ENCODE results near the gene CLEC16A. TPM values are rescaled to one million over a fixed set of nuclear protein-coding genes. Genes with fewer than 3 reads are reported as not detected.

Gene CLEC16A
- total RNA-seq, 4 donors from 2014 or later = 38.2 to 153 (median 92.7) TPM

DNA sequence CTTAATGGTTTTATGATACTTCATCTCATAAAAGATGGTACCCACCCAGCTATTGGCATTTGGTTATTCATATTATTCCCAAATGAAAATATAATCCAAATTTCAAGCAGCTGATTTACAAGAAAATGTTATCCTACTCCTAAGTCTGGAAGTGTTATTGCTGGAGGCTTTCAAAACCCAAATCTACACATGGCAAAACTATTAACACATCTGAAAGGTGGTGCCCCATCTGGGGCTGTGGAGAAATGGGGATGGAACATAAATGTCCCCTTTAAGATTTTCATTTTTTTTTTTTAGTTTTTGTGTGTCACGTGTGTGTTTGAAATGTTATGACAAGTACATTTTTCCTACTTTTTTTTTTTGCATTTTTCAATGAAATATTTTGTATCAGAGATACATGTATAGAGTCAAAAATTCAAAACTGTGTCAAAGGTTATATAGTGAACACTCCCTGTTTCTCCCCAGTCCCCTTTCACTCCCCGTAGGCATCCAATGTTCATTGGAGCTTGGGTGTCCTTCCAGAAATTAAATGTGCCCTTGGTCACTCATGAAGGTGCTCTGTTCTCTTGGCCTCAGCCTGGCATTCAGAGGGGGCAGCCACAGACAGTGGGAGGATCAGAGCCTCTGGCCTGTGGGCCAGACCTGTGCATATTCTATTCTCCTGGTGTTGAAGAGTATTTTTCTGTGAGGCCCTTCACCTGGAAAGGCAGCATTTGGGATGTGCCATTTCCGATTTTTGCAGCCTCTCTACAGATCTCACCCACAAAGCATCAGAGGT, 79.1 kb downstream of the CLEC16A start:
- Histone ChIP-seq H3K36me3 (peaks cover 0 to 37% (median 6%) of the 10 kb centered on the region in 4 donors), H3K27ac (no peak overlapping the region), H3K4me1 (peaks cover 0 to 17% (median 8%) of the 10 kb centered on the region in 4 donors), H3K9me3 (no peaks in the 10 kb centered on the region), H3K4me3 (no peak overlapping the region), H3K27me3 (no peaks in the 10 kb centered on the region)
- in situ Hi-C loops (cut with MboI; ENCODE audit: low pct_ligation_motif_present in 1 of 4, low pct_unique_long_range_greater_than_20kb in 1 of 4, low sequenced_read_pairs in 3 of 4) = no loop called here
- no peak for TF ChIP-seq POLR2AphosphoS5 (IDR thresholded peaks at IDR 0.05)
- no peak for TF ChIP-seq EP300 (IDR thresholded peaks at IDR 0.05; ENCODE audit: low read depth)
- TF ChIP-seq, protein P1, sequence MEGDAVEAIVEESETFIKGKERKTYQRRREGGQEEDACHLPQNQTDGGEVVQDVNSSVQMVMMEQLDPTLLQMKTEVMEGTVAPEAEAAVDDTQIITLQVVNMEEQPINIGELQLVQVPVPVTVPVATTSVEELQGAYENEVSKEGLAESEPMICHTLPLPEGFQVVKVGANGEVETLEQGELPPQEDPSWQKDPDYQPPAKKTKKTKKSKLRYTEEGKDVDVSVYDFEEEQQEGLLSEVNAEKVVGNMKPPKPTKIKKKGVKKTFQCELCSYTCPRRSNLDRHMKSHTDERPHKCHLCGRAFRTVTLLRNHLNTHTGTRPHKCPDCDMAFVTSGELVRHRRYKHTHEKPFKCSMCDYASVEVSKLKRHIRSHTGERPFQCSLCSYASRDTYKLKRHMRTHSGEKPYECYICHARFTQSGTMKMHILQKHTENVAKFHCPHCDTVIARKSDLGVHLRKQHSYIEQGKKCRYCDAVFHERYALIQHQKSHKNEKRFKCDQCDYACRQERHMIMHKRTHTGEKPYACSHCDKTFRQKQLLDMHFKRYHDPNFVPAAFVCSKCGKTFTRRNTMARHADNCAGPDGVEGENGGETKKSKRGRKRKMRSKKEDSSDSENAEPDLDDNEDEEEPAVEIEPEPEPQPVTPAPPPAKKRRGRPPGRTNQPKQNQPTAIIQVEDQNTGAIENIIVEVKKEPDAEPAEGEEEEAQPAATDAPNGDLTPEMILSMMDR (IDR thresholded peaks at IDR 0.05) = no peak
- DNase-seq = no peak
- 67 to 80% methylated on average over 2 to 3 of the region's 3 CpGs for WGBS, 2 donors (ENCODE audit: low coverage in 1 of 2)
- intact Hi-C loops (cut with DNase I; ENCODE audit: low total_unique reads) = no loop called here

DNA sequence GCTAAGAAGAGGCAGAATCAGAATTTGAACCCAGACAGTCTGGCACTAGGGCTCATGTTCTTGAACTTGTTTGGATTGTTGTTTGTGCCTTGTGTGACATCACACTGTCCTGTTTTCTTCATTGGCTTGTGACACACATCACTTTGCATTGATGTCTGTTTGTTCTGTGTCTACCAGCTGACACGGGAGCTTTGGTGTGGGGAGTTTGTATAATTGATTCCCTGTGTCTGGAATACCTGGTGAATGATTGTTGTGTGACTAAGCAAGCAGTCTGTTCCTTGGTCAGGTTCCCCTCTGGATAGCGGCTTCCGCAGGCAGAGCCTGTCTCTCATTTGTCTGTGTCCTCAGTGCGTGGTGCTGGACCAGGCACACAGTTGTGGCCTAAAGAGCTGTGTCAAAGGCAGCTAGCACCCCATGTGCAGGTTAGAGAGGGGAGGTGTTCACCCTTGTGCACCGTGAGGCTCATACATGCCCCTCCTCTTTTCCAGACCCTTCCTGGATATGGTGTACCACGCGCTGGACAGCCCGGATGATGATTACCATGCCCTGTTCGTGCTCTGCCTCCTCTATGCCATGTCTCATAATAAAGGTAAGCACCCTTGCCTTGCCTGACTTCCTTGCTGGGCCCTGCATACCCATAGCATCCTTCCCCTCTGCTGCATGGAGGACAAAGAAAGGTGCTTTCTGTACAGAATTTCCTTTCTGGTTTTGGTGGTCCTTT, 80.1 kb downstream of the CLEC16A start:
- 90% methylated on average over 9 of the region's 9 CpGs; no CpG with 5 or more reads in 1 of the 2 donors for WGBS, 2 donors (ENCODE audit: low coverage in 1 of 2)
- H3K36me3 ChIP-seq = peaks cover 0 to 42% (median 6%) of the 10 kb centered on the region in 4 donors
- intact Hi-C loops (cut with DNase I; ENCODE audit: low total_unique reads) = no loop called here

DNA sequence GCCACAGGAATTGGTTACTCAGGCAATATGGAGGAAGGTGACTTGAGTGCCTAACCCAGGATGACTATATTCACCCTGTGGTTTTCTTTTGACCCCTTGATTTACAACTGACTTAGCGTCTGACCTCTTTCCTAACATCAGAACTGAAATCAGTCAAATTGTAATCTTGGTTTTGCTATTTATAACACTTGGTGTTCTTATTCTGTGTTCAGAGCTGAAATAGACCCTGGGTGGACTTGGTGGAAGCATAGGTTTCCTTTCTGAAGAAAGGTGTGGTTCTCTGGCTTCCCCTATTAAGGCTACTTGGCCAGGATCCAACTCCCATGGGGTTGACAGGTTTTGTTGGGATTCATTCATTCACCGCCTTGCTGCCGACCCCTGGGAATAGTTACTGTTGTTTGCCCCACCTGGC, 80.8 kb downstream of the CLEC16A start:
- 90 to 94% methylated on average over 3 of the region's 3 CpGs for WGBS, 2 donors (ENCODE audit: low coverage in 1 of 2)
- Histone ChIP-seq H3K4me1 (peaks cover 0 to 11% (median 5%) of the 10 kb centered on the region in 4 donors), H3K9me3 (no peaks in the 10 kb centered on the region), H3K36me3 (peaks cover 0 to 42% (median 6%) of the 10 kb centered on the region in 4 donors), H3K27ac (no peak overlapping the region), H3K27me3 (no peaks in the 10 kb centered on the region), H3K4me3 (no peak overlapping the region)
- intact Hi-C loops (cut with DNase I; ENCODE audit: low total_unique reads) = no loop called here
- no peak for DNase-seq
- in situ Hi-C loops (cut with MboI; ENCODE audit: low pct_ligation_motif_present in 1 of 4, low pct_unique_long_range_greater_than_20kb in 1 of 4, low sequenced_read_pairs in 3 of 4) = no loop called here
- TF ChIP-seq EP300 (IDR thresholded peaks at IDR 0.05; ENCODE audit: low read depth) (no peak), POLR2A (IDR thresholded peaks at IDR 0.05) (no peak), POLR2AphosphoS5 (IDR thresholded peaks at IDR 0.05) (no peak)
- TF ChIP-seq, protein P1 (IDR thresholded peaks at IDR 0.05) = no peak

More for the DNA sequence above, 80.1 kb downstream of the CLEC16A start:
- no peak for DNase-seq
- in situ Hi-C loops (cut with MboI; ENCODE audit: low pct_ligation_motif_present in 1 of 4, low pct_unique_long_range_greater_than_20kb in 1 of 4, low sequenced_read_pairs in 3 of 4) = no loop called here
- Histone ChIP-seq H3K27me3 (no peaks in the 10 kb centered on the region), H3K4me1 (peaks cover 0 to 11% (median 5%) of the 10 kb centered on the region in 4 donors), H3K9me3 (no peaks in the 10 kb centered on the region), H3K4me3 (no peak overlapping the region), H3K27ac (no peak overlapping the region)
- TF ChIP-seq EP300 (IDR thresholded peaks at IDR 0.05; ENCODE audit: low read depth) = no peak
- no peak for TF ChIP-seq POLR2A (IDR thresholded peaks at IDR 0.05)

DNA sequence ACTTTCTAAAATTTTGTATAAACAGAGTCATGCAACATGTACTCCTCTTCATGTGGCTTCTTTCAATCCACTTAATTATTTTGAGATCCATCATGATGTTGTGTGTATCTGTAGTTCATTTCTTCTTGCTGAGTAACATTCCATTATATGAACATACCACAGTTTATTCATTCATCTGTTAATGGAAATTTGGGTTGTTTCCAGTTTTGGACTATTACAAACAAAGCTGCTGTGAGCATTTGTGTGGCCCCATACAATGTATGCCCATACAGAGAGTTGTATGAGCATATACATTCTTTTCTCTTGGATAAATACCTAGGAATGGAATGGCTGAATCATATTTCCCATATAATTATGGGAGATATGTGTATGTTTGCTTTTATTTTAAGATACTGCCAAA, 85.6 kb downstream of the CLEC16A start:
- peaks cover 0 to 39% (median 6%) of the 10 kb centered on the region in 4 donors for H3K36me3 ChIP-seq

More for the DNA sequence above, 85.6 kb downstream of the CLEC16A start:
- in situ Hi-C loops (cut with MboI; ENCODE audit: low pct_ligation_motif_present in 1 of 4, low pct_unique_long_range_greater_than_20kb in 1 of 4, low sequenced_read_pairs in 3 of 4) (no loop called here), intact Hi-C loops (cut with DNase I; ENCODE audit: low total_unique reads) (no loop called here)
- DNase-seq = no peak
- Histone ChIP-seq H3K4me1 (peaks cover 0 to 11% (median 0%) of the 10 kb centered on the region in 4 donors), H3K9me3 (no peaks in the 10 kb centered on the region), H3K4me3 (no peak overlapping the region), H3K27me3 (no peaks in the 10 kb centered on the region), H3K27ac (no peak overlapping the region)
- no peak for TF ChIP-seq POLR2AphosphoS5 (IDR thresholded peaks at IDR 0.05)
- no peak for TF ChIP-seq EP300 (IDR thresholded peaks at IDR 0.05; ENCODE audit: low read depth)
- no peak for TF ChIP-seq POLR2A (IDR thresholded peaks at IDR 0.05)
- TF ChIP-seq, protein P1 (IDR thresholded peaks at IDR 0.05) = no peak

Measured in transverse colon (tissue), 4 donors.